ENCODE measurements around the gene BTBD9. TPM values are rescaled to one million over a fixed set of nuclear protein-coding genes. Genes with fewer than 3 reads are reported as not detected.

BTBD9 gene
- total and polyA plus RNA-seq, 2 experiments from 2014 or later = 8.4 to 10.1 TPM

DNA sequence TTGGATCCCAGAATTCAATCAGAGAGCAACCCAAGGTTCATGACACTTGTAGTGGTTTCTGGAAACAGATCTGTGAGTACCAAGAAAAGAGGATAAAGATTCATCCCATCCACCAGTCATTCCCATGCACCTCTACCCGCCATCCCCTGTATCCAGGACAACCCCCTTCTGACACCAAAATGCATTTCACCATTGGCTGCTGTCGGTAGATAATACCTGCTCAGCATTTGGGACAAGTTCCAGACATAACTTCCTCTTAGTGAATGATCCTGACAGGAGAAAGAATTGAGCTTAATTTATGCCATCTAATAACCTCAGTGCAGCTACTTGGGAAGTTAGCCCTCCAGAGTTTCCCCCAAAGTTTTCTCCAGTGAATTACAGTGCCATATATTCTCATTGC lies 491.1 kb downstream of the BTBD9 start:
- TF ChIP-seq, protein P1, sequence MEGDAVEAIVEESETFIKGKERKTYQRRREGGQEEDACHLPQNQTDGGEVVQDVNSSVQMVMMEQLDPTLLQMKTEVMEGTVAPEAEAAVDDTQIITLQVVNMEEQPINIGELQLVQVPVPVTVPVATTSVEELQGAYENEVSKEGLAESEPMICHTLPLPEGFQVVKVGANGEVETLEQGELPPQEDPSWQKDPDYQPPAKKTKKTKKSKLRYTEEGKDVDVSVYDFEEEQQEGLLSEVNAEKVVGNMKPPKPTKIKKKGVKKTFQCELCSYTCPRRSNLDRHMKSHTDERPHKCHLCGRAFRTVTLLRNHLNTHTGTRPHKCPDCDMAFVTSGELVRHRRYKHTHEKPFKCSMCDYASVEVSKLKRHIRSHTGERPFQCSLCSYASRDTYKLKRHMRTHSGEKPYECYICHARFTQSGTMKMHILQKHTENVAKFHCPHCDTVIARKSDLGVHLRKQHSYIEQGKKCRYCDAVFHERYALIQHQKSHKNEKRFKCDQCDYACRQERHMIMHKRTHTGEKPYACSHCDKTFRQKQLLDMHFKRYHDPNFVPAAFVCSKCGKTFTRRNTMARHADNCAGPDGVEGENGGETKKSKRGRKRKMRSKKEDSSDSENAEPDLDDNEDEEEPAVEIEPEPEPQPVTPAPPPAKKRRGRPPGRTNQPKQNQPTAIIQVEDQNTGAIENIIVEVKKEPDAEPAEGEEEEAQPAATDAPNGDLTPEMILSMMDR (IDR thresholded peaks at IDR 0.05; ENCODE audit: low read depth, low read length) = no peak
- Histone ChIP-seq H3K36me3 (peaks cover 2% of the 10 kb centered on the region), H3K4me1 (ENCODE audit: low read depth) (peaks cover 2% of the 10 kb centered on the region), H3K27me3 (no peaks in the 10 kb centered on the region), H3K27ac (no peak overlapping the region), H3K4me3 (no peak overlapping the region), H3K9me3 (ENCODE audit: low read depth) (no peaks in the 10 kb centered on the region)
- no peak for DNase-seq (ENCODE audit: low read depth in 1 of 2, low spot score in 1 of 2)

DNA sequence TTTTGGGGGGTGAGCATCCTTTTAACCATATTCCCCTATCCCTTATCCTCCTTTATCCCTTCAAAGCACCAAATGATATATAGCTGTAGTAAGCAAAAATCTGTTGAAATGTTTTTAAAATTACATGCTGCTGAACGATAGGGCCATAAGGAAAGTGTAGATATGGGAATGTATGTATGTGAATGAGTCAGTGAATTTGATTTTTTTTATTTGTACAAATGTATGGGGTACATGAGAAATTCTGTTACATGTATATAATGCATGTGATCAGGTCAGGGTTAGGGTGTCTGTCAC lies 493.0 kb downstream of the BTBD9 start:
- DNase-seq (ENCODE audit: low read depth in 1 of 2, low spot score in 1 of 2) = no peak
- Histone ChIP-seq H3K27me3 (no peaks in the 10 kb centered on the region), H3K36me3 (no peaks in the 10 kb centered on the region), H3K4me3 (no peak overlapping the region), H3K9me3 (ENCODE audit: low read depth) (no peaks in the 10 kb centered on the region), H3K27ac (no peak overlapping the region), H3K4me1 (ENCODE audit: low read depth) (peaks cover 12% of the 10 kb centered on the region)
- TF ChIP-seq, protein P1 (IDR thresholded peaks at IDR 0.05; ENCODE audit: low read depth, low read length) = no peak

DNA sequence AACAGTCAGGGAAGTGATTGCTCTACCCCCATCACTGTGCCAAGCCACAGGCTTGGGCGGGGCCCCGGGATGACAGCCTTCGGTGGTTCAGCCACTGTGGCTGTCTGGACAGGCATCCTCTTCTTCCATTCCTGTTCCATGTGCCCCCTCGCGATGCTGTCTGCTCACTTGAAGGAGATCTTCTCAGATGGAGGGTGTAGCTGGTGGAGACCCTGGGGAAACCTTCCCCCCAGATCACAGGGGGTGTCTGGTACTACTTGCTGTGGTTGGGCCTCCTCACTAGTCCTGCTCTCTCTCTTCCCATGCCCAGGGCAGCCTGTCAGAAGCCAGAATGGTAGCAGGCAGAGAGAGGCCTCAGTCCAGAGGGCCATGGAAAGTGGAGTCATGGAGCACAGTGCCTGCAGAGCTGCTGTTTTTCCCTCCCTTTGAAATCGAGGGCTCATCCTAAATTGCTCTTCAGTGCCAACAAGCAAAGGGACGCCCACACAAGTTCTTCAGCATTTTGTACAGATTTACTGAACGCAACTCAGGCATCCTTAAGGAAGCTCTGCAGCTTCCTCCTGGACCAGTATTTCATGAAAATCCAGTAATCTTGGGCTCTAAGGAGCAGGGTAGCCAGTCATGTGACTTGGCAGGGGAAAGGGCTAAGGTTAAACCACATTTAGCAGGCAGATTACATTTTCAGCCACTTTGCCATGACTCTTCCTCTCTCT lies 493.6 kb downstream of the BTBD9 start:
- Histone ChIP-seq H3K27ac (no peak overlapping the region), H3K4me3 (no peak overlapping the region), H3K36me3 (no peaks in the 10 kb centered on the region), H3K4me1 (ENCODE audit: low read depth) (peaks cover 12% of the 10 kb centered on the region), H3K9me3 (ENCODE audit: low read depth) (no peaks in the 10 kb centered on the region), H3K27me3 (no peaks in the 10 kb centered on the region)
- TF ChIP-seq, protein P1 (IDR thresholded peaks at IDR 0.05; ENCODE audit: low read depth, low read length) = no peak
- DNase-seq (ENCODE audit: low read depth in 1 of 2, low spot score in 1 of 2) = no peak

DNA sequence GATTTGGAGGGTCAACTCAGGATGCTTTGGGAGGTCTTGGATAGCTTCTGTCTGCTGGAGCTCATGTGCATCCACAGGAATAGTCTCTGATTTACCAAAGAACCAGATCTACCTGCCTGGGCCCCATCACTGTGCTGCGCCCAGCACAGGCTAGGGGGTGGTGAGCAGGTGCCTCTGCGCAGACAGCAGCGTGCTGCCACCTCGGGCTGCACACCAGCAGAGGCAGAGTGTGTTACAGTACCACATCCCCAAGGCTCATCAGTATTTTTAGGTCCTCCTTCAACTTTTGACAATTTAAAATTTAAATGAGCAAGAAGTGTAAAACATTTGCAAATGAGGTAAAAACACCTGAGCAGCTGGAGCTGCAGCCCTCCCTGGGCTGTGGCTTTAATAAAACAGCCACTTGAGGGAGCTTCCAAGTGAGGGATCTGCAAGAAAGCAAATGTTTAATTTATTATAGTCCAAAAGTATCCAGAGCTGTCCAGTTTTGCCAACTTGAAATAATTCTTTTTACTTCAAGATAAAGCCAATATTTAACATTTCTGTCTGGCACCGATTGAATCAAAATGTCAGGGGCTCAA lies 495.3 kb downstream of the BTBD9 start:
- H3K4me1 ChIP-seq (ENCODE audit: low read depth) = peaks cover 12% of the 10 kb centered on the region
- H3K27ac ChIP-seq = no peak overlapping the region
- DNase-seq (ENCODE audit: low read depth in 1 of 2, low spot score in 1 of 2) = no peak
- H3K9me3 ChIP-seq (ENCODE audit: low read depth) = no peaks in the 10 kb centered on the region
- TF ChIP-seq, protein P1 (IDR thresholded peaks at IDR 0.05; ENCODE audit: low read depth, low read length) = no peak
- no peak overlapping the region for H3K4me3 ChIP-seq
- no peaks in the 10 kb centered on the region for H3K36me3 ChIP-seq
- H3K27me3 ChIP-seq = no peaks in the 10 kb centered on the region

DNA sequence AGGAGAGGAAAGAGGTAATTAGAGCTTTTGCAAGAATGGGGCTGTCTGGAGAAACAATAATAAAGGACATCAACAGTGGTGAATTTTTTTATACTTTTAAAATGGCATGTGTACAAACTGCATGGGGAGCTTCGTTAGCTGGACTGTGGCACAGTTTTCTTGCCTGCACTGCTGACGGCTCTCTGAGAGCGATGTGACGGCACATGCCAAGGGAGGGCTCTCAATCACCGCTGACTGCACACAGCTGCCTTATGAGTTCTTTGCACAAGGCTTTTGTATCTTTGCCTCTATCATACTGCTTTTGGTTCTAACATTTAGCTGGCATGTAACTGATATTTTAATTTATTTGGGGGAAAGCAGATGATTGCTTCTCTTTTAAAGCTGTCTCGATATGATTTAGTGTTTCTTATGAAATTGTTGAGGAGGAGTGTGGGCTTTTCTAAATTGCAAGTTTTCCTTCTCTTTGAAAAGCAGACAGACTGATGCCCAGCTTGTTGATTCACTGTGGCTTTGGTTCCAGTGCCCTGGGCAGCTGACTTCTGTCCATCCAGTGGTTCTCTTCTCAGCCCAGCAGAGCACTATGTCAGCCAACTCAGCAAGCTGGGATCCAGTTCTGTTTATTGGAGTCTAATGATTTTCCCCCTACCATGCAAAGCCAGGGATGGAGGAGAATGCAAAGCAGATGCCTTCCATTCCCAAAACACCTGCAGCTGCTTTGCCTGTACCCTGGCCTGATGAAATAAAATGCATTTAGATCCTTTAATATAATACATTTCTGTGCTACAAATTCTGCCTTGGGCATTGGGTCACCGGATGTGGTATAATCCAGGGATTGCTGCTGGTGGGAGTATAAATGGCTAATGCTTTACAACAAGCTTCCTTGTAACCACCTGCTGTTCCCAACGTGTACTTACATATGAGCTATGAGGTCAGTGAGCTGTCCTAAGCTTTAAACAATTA lies 496.3 kb downstream of the BTBD9 start:
- H3K27ac ChIP-seq = peak overlapping the region; percentile 55
- H3K4me1 ChIP-seq (ENCODE audit: low read depth) = peaks cover 12% of the 10 kb centered on the region
- TF ChIP-seq, protein P1 (IDR thresholded peaks at IDR 0.05; ENCODE audit: low read depth, low read length) = no peak
- no peaks in the 10 kb centered on the region for H3K9me3 ChIP-seq (ENCODE audit: low read depth)
- DNase-seq (ENCODE audit: low read depth in 1 of 2, low spot score in 1 of 2) = peak in 1 of 2 donors; percentile 26
- H3K36me3 ChIP-seq = no peaks in the 10 kb centered on the region
- H3K27me3 ChIP-seq = no peaks in the 10 kb centered on the region
- no peak overlapping the region for H3K4me3 ChIP-seq
